ENCODE results near the gene ESYT2. TPM values are rescaled to one million over a fixed set of nuclear protein-coding genes. Genes with fewer than 3 reads are reported as not detected.

The ESYT2 gene, protein sequence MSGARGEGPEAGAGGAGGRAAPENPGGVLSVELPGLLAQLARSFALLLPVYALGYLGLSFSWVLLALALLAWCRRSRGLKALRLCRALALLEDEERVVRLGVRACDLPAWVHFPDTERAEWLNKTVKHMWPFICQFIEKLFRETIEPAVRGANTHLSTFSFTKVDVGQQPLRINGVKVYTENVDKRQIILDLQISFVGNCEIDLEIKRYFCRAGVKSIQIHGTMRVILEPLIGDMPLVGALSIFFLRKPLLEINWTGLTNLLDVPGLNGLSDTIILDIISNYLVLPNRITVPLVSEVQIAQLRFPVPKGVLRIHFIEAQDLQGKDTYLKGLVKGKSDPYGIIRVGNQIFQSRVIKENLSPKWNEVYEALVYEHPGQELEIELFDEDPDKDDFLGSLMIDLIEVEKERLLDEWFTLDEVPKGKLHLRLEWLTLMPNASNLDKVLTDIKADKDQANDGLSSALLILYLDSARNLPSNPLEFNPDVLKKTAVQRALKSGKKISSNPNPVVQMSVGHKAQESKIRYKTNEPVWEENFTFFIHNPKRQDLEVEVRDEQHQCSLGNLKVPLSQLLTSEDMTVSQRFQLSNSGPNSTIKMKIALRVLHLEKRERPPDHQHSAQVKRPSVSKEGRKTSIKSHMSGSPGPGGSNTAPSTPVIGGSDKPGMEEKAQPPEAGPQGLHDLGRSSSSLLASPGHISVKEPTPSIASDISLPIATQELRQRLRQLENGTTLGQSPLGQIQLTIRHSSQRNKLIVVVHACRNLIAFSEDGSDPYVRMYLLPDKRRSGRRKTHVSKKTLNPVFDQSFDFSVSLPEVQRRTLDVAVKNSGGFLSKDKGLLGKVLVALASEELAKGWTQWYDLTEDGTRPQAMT
- 49.2 and 50.3 TPM in 2 replicates for total RNA-seq

DNA sequence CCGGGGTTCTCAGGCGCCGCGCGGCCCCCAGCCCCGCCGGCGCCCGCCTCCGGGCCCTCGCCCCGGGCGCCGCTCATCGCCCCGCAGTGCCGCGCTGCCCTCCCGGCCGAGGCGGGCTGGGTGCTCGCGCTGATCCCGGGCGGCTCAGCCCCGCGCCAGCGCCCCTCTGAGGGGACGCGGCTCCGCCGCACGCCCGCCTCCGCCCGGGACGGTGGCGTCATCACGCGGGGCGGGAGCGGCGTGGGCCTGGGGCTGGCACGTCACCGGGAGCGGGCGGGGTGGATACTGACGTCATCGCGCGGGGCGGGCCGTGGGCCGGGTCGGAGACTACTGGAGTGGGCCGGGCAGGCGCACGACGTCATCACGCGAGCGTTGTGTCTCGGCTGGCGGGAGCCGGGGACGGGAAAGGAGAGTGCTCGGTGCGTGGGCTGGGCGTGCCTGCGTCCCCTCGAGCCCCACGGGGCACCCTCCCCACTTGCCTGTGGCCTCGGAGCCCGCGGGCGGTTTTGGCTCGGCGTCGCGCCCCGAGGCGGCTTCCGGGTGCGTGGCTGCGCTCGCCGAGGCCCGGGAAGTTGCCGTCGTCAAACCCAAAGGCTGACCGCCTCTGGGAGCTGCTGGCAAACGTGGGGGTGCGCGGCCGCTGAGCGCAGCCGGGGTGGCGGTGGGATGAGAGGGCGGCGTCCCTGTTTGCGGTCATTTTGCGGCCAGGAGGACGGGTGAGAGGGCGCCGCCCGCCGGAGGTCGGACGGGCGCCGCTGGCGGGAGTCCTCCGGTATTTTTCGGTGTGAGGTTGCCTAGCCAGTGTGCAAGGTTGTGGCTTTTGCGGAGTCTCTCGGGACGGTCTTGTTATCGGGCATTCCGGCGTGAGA is at the start of gene ESYT2:
Gene ESYT2 (minus strand): TSS at position 168 of the 869 bp plus-strand sequence. CDS start 91 bp downstream, at position 77.

DNA sequence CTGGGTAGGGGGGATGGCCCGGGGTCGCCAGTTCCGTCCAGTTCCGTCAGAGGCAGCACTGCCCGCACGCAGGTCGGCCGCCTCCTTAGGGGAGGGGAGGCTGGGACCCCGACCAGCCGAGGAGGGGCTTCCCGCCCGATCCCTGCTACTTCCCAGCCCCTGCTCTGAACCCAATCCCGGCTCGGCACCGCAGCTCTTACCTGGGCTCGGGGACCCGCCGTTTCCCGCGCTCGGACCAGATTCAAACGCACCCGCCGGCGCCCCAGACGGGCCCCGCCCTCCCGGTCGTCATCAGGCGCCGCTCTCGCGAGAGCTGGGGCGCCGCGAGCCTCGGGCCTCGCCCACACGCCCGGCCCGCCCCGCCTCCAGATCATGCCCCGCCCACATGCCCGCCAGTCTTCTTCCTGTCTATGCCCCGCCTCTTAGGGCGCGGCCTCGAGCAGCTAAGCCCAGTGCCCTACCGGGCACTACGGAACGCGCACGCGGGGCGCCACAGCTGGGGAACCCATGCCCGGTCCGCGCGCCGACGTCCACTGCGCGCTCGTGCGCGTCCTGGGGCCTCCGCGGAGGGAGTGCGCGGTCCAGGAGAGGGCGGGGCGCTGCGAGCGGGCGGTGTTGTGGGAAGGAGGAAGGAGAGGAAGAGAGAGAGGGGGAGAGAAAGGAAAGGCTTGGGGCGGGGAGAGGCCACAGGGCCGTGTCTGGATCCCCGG is 124.6 kb downstream of the ESYT2 start, which contains the start of gene NCAPG2:
Gene NCAPG2 (minus strand): TSS at position 281 of the 710 bp plus-strand sequence. CDS start 2,905 bp downstream, outside the sequence.

Other genes starting within 250 kb of the ESYT2 start
- gene PTPRN2, start 241.7 kb downstream of the ESYT2 start, total RNA-seq = 0.32 and 0.61 TPM in 2 replicates
- 24.0 and 27.2 TPM in 2 replicates for gene NCAPG2, start 124.7 kb downstream of the ESYT2 start, total RNA-seq
- gene DYNC2I1, start 27.0 kb upstream of the ESYT2 start, total RNA-seq = 2.9 and 4.4 TPM in 2 replicates